WTC11 (cell line): ENCODE measurements around the gene ELOA.

Source experiments
- CTCF ChIP-seq: fragments of 200-600 bp; IDR thresholded peaks from 2 replicates; pipeline ENCODE4 v1.8.0; 2022; ENCODE audit warnings: antibody characterized with exemption
- NFYB ChIP-seq: sonication (generic); formaldehyde crosslinking; conservative IDR thresholded peaks from 2 replicates; pipeline ENCODE4 v1.8.0; 2022; ENCODE audit warnings: low read depth, missing genetic modification reagents
- TF ChIP-seq, protein P1 (sequence below): sonication (generic); formaldehyde crosslinking; IDR thresholded peaks from 2 replicates; pipeline ENCODE4 v1.8.1; 2022; ENCODE audit warnings: missing genetic modification reagents, borderline replicate concordance

DNA sequence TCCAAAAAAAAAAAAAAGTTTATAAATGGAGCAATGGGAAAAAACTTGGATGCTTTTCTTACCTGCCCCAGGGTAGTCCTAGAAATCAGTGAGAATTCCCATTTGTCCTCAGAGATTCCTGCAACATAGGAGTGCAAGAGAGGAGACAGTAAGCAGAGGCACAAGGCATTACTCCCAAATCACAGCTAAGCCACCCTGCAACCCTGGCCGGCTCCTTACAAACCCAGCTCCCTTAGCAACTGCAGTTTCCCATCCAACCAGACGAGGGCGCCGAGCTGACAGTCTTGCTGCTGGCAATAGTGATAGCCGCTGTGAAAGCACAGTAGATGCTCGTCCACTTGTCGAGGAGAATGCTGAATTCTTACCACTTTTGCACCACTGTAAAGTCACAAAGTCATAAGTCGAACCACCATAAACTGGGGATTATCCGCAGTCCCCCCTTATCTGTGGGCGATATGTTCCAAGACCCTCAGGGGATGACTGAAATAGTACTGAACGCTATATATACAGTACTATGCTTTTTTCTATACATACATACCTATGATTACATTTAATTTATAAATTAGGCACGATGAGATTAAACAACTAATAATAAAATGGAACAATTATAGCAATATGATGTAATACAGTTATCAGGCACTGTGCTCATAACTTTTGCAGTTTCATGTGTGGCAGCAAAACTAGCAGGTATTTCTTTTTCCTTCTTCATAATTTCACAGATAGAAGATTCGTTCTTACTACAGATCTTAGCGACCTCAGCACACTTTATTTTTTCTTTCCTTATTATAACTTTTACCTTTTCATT, 29.0 kb downstream of the ELOA start:
- TF ChIP-seq CTCF (peak; percentile 87), NFYB (CRISPR knock-in tag) (no peak)
- TF ChIP-seq, protein P1, sequence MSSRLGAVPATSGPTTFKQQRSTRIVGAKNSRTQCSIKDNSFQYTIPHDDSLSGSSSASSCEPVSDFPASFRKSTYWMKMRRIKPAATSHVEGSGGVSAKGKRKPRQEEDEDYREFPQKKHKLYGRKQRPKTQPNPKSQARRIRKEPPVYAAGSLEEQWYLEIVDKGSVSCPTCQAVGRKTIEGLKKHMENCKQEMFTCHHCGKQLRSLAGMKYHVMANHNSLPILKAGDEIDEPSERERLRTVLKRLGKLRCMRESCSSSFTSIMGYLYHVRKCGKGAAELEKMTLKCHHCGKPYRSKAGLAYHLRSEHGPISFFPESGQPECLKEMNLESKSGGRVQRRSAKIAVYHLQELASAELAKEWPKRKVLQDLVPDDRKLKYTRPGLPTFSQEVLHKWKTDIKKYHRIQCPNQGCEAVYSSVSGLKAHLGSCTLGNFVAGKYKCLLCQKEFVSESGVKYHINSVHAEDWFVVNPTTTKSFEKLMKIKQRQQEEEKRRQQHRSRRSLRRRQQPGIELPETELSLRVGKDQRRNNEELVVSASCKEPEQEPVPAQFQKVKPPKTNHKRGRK (CRISPR knock-in tag), result no peak
